IMR-90 (cell line): Measurements from ENCODE around the gene AGBL5. TPM values are rescaled to one million over a fixed set of nuclear protein-coding genes. Genes with fewer than 3 reads are reported as not detected.

Source experiments
- ATAC-seq: fragments of 200-7000 bp; cut with Tn5 transposase; 2 replicates; pipeline ENCODE4 v1.9.1; 2020; ENCODE audit warnings: low read depth, mild to moderate bottlenecking, moderate library complexity
- BruUV-seq: library from RNA; stranded (reverse); fragments of 400-500 nt; replicated peaks from 2 replicates; lab custom pipeline; 2021; lab: Mats Ljungman, UMichigan
- CTCF ChIA-PET: fragments of 300-600 bp; formaldehyde crosslinking; extraction: SDS; loops from one replicate; lab custom pipeline; 2021; ENCODE audit warnings: antibody characterized with exemption; lab: Yijun Ruan, JAX
- POLR2A ChIA-PET: fragments of 300-600 bp; sonication (Branson Sonifier 250); formaldehyde crosslinking; loops from one replicate; lab custom pipeline; 2022; ENCODE audit warnings: antibody characterized with exemption; ENCODE audit not compliant: unreplicated experiment; lab: Charles Lee
- DNase-seq: peaks from one replicate; pipeline ENCODE4 v3.0.0; 2013
- H2AFZ ChIP-seq: replicated peaks from 2 replicates; pipeline ENCODE3; 2013; ENCODE audit warnings: low read length, mild to moderate bottlenecking; ENCODE audit not compliant: poor library complexity
- H2AK5ac ChIP-seq: 2 replicates; pipeline ENCODE4 v1.6.1; 2013; ENCODE audit warnings: low read depth, low read length, inconsistent platforms
- H2AK9ac ChIP-seq: replicated peaks from 2 replicates; pipeline ENCODE3; 2013; ENCODE audit warnings: mild to moderate bottlenecking, low read depth, low read length, moderate library complexity; ENCODE audit not compliant: poor library complexity
- H2BK120ac ChIP-seq: 2 replicates; pipeline ENCODE4 v1.6.1; 2013; ENCODE audit warnings: low read depth, low read length, inconsistent platforms
- H2BK15ac ChIP-seq: 3 replicates; pipeline ENCODE4 v1.6.1; 2013; ENCODE audit warnings: low read depth, low read length, inconsistent platforms
- H2BK20ac ChIP-seq: 2 replicates; pipeline ENCODE4 v1.6.1; 2013; ENCODE audit warnings: low read depth, mild to moderate bottlenecking, inconsistent platforms, low read length, moderate library complexity
- H2BK5ac ChIP-seq: 2 replicates; pipeline ENCODE4 v1.6.1; 2013; ENCODE audit warnings: mild to moderate bottlenecking, low read depth, low read length, inconsistent platforms; ENCODE audit not compliant: poor library complexity, severe bottlenecking
- H3K14ac ChIP-seq: replicated peaks from 2 replicates; pipeline ENCODE4 v1.6.1; 2013; ENCODE audit warnings: low read depth, low read length, inconsistent platforms
- H3K18ac ChIP-seq: 2 replicates; pipeline ENCODE4 v1.6.1; 2013; ENCODE audit warnings: low read depth, low read length, control low read depth
- H3K23ac ChIP-seq: 2 replicates; pipeline ENCODE4 v1.6.1; 2013; ENCODE audit warnings: low read depth, low read length, inconsistent platforms
- H3K27ac ChIP-seq: 2 replicates; pipeline ENCODE4 v1.5.1; 2013; ENCODE audit warnings: mild to moderate bottlenecking, control low read depth, low read length; ENCODE audit not compliant: insufficient read depth
- H3K27me3 ChIP-seq: 2 replicates; pipeline ENCODE4 v1.6.1; 2013; ENCODE audit warnings: low read length; ENCODE audit not compliant: control insufficient read depth, insufficient read depth
- H3K36me3 ChIP-seq: 2 replicates; pipeline ENCODE4 v1.6.1; 2013; ENCODE audit warnings: low read length, mixed read lengths; ENCODE audit not compliant: control insufficient read depth, insufficient read depth
- H3K4ac ChIP-seq: 2 replicates; pipeline ENCODE4 v1.6.1; 2013; ENCODE audit warnings: low read depth, low read length, inconsistent platforms
- H3K4me1 ChIP-seq: 2 replicates; pipeline ENCODE4 v1.6.1; 2013; ENCODE audit warnings: low read length, mixed read lengths; ENCODE audit not compliant: control insufficient read depth, insufficient read depth
- H3K4me2 ChIP-seq: 2 replicates; pipeline ENCODE4 v1.6.1; 2013; ENCODE audit warnings: low read depth, mild to moderate bottlenecking, control low read depth, low read length, moderate library complexity
- H3K4me3 ChIP-seq: 2 replicates; pipeline ENCODE4 v1.5.1; 2013; ENCODE audit warnings: low read depth, mild to moderate bottlenecking, control low read depth, low read length, moderate library complexity; ENCODE audit not compliant: insufficient read depth
- H3K56ac ChIP-seq: 2 replicates; pipeline ENCODE4 v1.6.1; 2013; ENCODE audit warnings: low read length, inconsistent platforms; ENCODE audit not compliant: insufficient read depth; ENCODE audit errors: extremely low read depth
- H3K79me1 ChIP-seq, 2 experiments: 2 replicates each; pipeline ENCODE4 v1.6.1; 2013; ENCODE audit warnings: low read length in 2 of 2, inconsistent platforms in 1 of 2, low read depth in 1 of 2
- H3K9ac ChIP-seq: 2 replicates; pipeline ENCODE4 v1.6.1; 2013; ENCODE audit warnings: low read depth, low read length, control low read depth
- H3K9me1 ChIP-seq: 2 replicates; pipeline ENCODE4 v1.6.1; 2013; ENCODE audit warnings: low read length, inconsistent platforms; ENCODE audit not compliant: insufficient read depth
- H3K9me3 ChIP-seq: 2 replicates; pipeline ENCODE4 v1.6.1; 2013; ENCODE audit warnings: low read length; ENCODE audit not compliant: control insufficient read depth, insufficient read depth
- H4K20me1 ChIP-seq: 2 replicates; pipeline ENCODE4 v1.6.1; 2013; ENCODE audit warnings: low read length, inconsistent platforms; ENCODE audit not compliant: insufficient read depth
- H4K5ac ChIP-seq: 2 replicates; pipeline ENCODE4 v1.6.1; 2013; ENCODE audit warnings: mild to moderate bottlenecking, low read depth, low read length, control low read depth
- H4K8ac ChIP-seq, 2 experiments: 2 replicates each; pipeline ENCODE4 v1.6.1; 2013; ENCODE audit warnings: low read depth in 2 of 2, low read length in 2 of 2, control low read depth in 1 of 2, inconsistent platforms in 1 of 2
- H4K91ac ChIP-seq: 2 replicates; pipeline ENCODE4 v1.6.1; 2013; ENCODE audit warnings: low read depth, low read length, inconsistent platforms; ENCODE audit not compliant: insufficient read depth
- BHLHE40 ChIP-seq: fragments of 150-350 bp; IDR thresholded peaks from 2 replicates; pipeline ENCODE4 v1.6.1; 2016; ENCODE audit warnings: mild to moderate bottlenecking, low read depth, low read length
- CEBPB ChIP-seq: IDR thresholded peaks from 2 replicates; pipeline ENCODE4 v1.6.1; 2012; ENCODE audit warnings: low read depth, low read length, improper control_type of control experiment
- CHD1 ChIP-seq: IDR thresholded peaks from 2 replicates; pipeline ENCODE4 v1.6.1; 2012; ENCODE audit warnings: low read depth, low read length, improper control_type of control experiment
- FOS ChIP-seq: fragments of 150-350 bp; IDR thresholded peaks from 2 replicates; pipeline ENCODE4 v1.6.1; 2016; ENCODE audit warnings: low read depth, low read length
- MAFK ChIP-seq: IDR thresholded peaks from 2 replicates; pipeline ENCODE4 v1.6.1; 2012; ENCODE audit warnings: low read depth, low read length, improper control_type of control experiment
- MAZ ChIP-seq: IDR thresholded peaks from 2 replicates; pipeline ENCODE4 v1.6.1; 2012; ENCODE audit warnings: low read depth, mild to moderate bottlenecking, low read length, improper control_type of control experiment, moderate library complexity, borderline replicate concordance
- MXI1 ChIP-seq: IDR thresholded peaks from 2 replicates; pipeline ENCODE4 v1.6.1; 2012; ENCODE audit warnings: low read depth, mild to moderate bottlenecking, low read length, moderate library complexity, borderline replicate concordance
- NFE2L2 ChIP-seq: fragments of 150-350 bp; IDR thresholded peaks from 2 replicates; pipeline ENCODE4 v1.6.1; 2016; ENCODE audit warnings: low read depth, mild to moderate bottlenecking, low read length
- POLR2A ChIP-seq: IDR thresholded peaks from 2 replicates; pipeline ENCODE4 v1.6.1; 2012; ENCODE audit warnings: mild to moderate bottlenecking, low read depth, low read length
- RAD21 ChIP-seq: IDR thresholded peaks from 2 replicates; pipeline ENCODE4 v1.6.1; 2012; ENCODE audit warnings: low read length, improper control_type of control experiment
- RCOR1 ChIP-seq: IDR thresholded peaks from 2 replicates; pipeline ENCODE4 v1.6.1; 2012; ENCODE audit warnings: mild to moderate bottlenecking, low read length, improper control_type of control experiment; ENCODE audit not compliant: insufficient replicate concordance
- RFX5 ChIP-seq: IDR thresholded peaks from 2 replicates; pipeline ENCODE4 v1.8.0; 2012; ENCODE audit warnings: low read depth, mild to moderate bottlenecking, low read length, moderate library complexity
- SMC3 ChIP-seq: fragments of 150-350 bp; IDR thresholded peaks from 2 replicates; pipeline ENCODE4 v1.6.1; 2016; ENCODE audit warnings: low read depth, mild to moderate bottlenecking, antibody characterized with exemption, low read length, moderate library complexity
- WGBS, 2 experiments: methylation state at CpG; one replicate each; pipeline versions ENCODE4 v1.1.5 to v1.1.7; 2013; ENCODE audit warnings: missing lambda C conversion rate in 2 of 2; ENCODE audit not compliant: insufficient read length in 1 of 2; ENCODE audit errors: extremely low coverage in 2 of 2; 5-methylcytosine and 5-hydroxymethylcytosine counted together
- dilution Hi-C: fragments of 300-500 bp; cut with HindIII; formaldehyde crosslinking; loops from one replicate; pipeline ENCODE4 v1.14.3; 2018; ENCODE audit warnings: low sequenced_read_pairs; ENCODE audit not compliant: unreplicated experiment
- in situ Hi-C: fragments of 300-500 bp; cut with MboI; formaldehyde crosslinking; loops from 3 replicates; pipeline ENCODE4 v1.14.3; 2019; ENCODE audit warnings: low sequenced_read_pairs, inconsistent platforms, mixed read lengths
- intact Hi-C: fragments of 100-400 bp; cut with micrococcal nuclease; formaldehyde crosslinking; loops from 2 replicates; pipeline ENCODE4 v1.10.0; 2022
- polyA plus RNA-seq, 3 experiments: library from polyadenylated mRNA; depleted of rRNA; stranded (reverse); fragments of >200 nt; gene quantifications; 2 replicates each; pipeline ENCODE4 v1.2.3, GENCODE V29; 2012; ENCODE audit warnings: low replicate concordance in 1 of 3
- total RNA-seq: library from RNA; depleted of rRNA; stranded (reverse); fragments of >200 nt; gene quantifications from 2 replicates; pipeline ENCODE4 v1.2.3, GENCODE V29; 2012
- TF ChIP-seq, protein P1 (sequence below): fragments of 150-350 bp; IDR thresholded peaks from 2 replicates; pipeline ENCODE4 v1.6.1; 2016; ENCODE audit warnings: low read depth, mild to moderate bottlenecking, low read length, moderate library complexity, borderline replicate concordance
- TF ChIP-seq, protein P2 (sequence below): conservative IDR thresholded peaks from 2 replicates; pipeline ENCODE4 v1.5.1; 2012; ENCODE audit warnings: mild to moderate bottlenecking, low read depth, low read length, improper control_type of control experiment
- TF ChIP-seq, protein P3 (sequence below): fragments of 150-350 bp; IDR thresholded peaks from 2 replicates; pipeline ENCODE4 v1.6.1; 2017; ENCODE audit warnings: mild to moderate bottlenecking, antibody characterized with exemption, low read length, low read depth

The AGBL5 gene
- total and polyA plus RNA-seq, 2 of the 4 experiments (the other 2 are of a cell fraction) = 19.0 to 26.2 TPM

DNA sequence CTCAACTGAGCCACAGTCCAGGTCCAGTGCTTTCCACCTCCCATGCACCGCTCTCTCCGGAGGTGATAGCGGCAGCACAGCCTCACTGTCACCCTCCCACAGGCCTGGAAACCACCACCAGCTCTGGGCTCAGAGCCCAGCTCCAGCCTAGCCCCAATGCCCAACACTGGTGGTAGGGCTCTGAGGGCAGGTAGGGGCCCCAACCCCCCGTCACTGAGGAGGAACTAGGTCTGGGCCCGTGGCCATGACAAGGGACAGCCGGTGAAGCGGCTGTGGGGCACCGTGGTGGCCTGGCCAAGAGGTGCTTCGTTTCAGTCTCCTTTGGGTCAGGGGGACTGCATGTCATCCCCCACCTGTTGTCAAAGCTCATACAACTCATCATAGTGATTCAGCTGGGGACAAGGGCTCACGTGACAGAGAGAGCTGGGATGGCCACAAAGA lies 24.2 kb upstream of the AGBL5 start:
- no peak overlapping the region for H2AK9ac ChIP-seq
- no TSS peak for BruUV-seq
- H3K4me3 ChIP-seq = no peak overlapping the region
- H4K8ac ChIP-seq = no peak overlapping the region
- H3K4me2 ChIP-seq = no peak overlapping the region
- H3K79me1 ChIP-seq = peaks cover 30 to 60% of the 10 kb centered on the region in 2 experiments
- H3K9me1 ChIP-seq = peaks cover 1% of the 10 kb centered on the region
- CTCF ChIA-PET = no interaction called here
- dilution Hi-C loops = no loop called here
- ATAC-seq (no peak), DNase-seq (no peak)
- no peak overlapping the region for H3K18ac ChIP-seq
- H3K4ac ChIP-seq = no peak overlapping the region
- H3K9ac ChIP-seq = no peak overlapping the region
- peaks cover 2% of the 10 kb centered on the region; the same call in 1 of the 2 replicates for H3K4me1 ChIP-seq
- peaks cover 15% of the 10 kb centered on the region; the same call in 1 of the 2 replicates for H4K20me1 ChIP-seq
- H2BK5ac ChIP-seq = no peak overlapping the region
- H3K23ac ChIP-seq = no peak overlapping the region
- H3K36me3 ChIP-seq = peaks cover 45% of the 10 kb centered on the region
- no peak overlapping the region for H2BK120ac ChIP-seq
- no peaks in the 10 kb centered on the region for H3K9me3 ChIP-seq
- H2AK5ac ChIP-seq = no peak overlapping the region
- no peak overlapping the region for H2BK15ac ChIP-seq
- no peak overlapping the region for H4K91ac ChIP-seq
- no peak overlapping the region for H2BK20ac ChIP-seq
- intact Hi-C loops = no loop called here
- no peak overlapping the region for H4K5ac ChIP-seq
- POLR2A ChIA-PET = no interaction called here
- H3K14ac ChIP-seq = no peak overlapping the region
- in situ Hi-C loops = no loop called here
- no peak overlapping the region for H3K27ac ChIP-seq
- no peaks in the 10 kb centered on the region for H3K27me3 ChIP-seq
- TF ChIP-seq MAZ (no peak), MAFK (no peak), MXI1 (no peak), RAD21 (no peak), CEBPB (no peak), FOS (no peak), RFX5 (no peak), RCOR1 (no peak), NFE2L2 (no peak), CHD1 (no peak), BHLHE40 (no peak), POLR2A (no peak), SMC3 (no peak)
- TF ChIP-seq, protein P1, sequence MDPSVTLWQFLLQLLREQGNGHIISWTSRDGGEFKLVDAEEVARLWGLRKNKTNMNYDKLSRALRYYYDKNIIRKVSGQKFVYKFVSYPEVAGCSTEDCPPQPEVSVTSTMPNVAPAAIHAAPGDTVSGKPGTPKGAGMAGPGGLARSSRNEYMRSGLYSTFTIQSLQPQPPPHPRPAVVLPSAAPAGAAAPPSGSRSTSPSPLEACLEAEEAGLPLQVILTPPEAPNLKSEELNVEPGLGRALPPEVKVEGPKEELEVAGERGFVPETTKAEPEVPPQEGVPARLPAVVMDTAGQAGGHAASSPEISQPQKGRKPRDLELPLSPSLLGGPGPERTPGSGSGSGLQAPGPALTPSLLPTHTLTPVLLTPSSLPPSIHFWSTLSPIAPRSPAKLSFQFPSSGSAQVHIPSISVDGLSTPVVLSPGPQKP = no peak
- TF ChIP-seq, protein P2, sequence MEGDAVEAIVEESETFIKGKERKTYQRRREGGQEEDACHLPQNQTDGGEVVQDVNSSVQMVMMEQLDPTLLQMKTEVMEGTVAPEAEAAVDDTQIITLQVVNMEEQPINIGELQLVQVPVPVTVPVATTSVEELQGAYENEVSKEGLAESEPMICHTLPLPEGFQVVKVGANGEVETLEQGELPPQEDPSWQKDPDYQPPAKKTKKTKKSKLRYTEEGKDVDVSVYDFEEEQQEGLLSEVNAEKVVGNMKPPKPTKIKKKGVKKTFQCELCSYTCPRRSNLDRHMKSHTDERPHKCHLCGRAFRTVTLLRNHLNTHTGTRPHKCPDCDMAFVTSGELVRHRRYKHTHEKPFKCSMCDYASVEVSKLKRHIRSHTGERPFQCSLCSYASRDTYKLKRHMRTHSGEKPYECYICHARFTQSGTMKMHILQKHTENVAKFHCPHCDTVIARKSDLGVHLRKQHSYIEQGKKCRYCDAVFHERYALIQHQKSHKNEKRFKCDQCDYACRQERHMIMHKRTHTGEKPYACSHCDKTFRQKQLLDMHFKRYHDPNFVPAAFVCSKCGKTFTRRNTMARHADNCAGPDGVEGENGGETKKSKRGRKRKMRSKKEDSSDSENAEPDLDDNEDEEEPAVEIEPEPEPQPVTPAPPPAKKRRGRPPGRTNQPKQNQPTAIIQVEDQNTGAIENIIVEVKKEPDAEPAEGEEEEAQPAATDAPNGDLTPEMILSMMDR = no peak
- TF ChIP-seq, protein P3, sequence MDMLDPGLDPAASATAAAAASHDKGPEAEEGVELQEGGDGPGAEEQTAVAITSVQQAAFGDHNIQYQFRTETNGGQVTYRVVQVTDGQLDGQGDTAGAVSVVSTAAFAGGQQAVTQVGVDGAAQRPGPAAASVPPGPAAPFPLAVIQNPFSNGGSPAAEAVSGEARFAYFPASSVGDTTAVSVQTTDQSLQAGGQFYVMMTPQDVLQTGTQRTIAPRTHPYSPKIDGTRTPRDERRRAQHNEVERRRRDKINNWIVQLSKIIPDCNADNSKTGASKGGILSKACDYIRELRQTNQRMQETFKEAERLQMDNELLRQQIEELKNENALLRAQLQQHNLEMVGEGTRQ = no peak
- H3K56ac ChIP-seq = no peak overlapping the region
- H2AFZ ChIP-seq = no peak overlapping the region
- WGBS, 2 experiments = 80% methylated on average over 1 of the region's 10 CpGs; no CpG with 5 or more reads in 1 of the 2 experiments
